GM19395 (cell line): Measurements from ENCODE around the gene PHC3.
"Not testable (repeated sequence)": the region's sequence is repeated elsewhere in the genome, so short reads cannot be mapped to it uniquely, and the experiment has no call there.

Experiments
- ATAC-seq: cut with Tn5 transposase; IDR thresholded peaks from one replicate; pipeline ENCODE4 v1.9.1; 2021; ENCODE audit warnings: mild to moderate bottlenecking, moderate library complexity; ENCODE audit not compliant: unreplicated experiment

The PHC3 gene, protein sequence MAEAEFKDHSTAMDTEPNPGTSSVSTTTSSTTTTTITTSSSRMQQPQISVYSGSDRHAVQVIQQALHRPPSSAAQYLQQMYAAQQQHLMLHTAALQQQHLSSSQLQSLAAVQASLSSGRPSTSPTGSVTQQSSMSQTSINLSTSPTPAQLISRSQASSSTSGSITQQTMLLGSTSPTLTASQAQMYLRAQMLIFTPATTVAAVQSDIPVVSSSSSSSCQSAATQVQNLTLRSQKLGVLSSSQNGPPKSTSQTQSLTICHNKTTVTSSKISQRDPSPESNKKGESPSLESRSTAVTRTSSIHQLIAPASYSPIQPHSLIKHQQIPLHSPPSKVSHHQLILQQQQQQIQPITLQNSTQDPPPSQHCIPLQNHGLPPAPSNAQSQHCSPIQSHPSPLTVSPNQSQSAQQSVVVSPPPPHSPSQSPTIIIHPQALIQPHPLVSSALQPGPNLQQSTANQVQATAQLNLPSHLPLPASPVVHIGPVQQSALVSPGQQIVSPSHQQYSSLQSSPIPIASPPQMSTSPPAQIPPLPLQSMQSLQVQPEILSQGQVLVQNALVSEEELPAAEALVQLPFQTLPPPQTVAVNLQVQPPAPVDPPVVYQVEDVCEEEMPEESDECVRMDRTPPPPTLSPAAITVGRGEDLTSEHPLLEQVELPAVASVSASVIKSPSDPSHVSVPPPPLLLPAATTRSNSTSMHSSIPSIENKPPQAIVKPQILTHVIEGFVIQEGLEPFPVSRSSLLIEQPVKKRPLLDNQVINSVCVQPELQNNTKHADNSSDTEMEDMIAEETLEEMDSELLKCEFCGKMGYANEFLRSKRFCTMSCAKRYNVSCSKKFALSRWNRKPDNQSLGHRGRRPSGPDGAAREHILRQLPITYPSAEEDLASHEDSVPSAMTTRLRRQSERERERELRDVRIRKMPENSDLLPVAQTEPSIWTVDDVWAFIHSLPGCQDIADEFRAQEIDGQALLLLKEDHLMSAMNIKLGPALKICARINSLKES

DNA sequence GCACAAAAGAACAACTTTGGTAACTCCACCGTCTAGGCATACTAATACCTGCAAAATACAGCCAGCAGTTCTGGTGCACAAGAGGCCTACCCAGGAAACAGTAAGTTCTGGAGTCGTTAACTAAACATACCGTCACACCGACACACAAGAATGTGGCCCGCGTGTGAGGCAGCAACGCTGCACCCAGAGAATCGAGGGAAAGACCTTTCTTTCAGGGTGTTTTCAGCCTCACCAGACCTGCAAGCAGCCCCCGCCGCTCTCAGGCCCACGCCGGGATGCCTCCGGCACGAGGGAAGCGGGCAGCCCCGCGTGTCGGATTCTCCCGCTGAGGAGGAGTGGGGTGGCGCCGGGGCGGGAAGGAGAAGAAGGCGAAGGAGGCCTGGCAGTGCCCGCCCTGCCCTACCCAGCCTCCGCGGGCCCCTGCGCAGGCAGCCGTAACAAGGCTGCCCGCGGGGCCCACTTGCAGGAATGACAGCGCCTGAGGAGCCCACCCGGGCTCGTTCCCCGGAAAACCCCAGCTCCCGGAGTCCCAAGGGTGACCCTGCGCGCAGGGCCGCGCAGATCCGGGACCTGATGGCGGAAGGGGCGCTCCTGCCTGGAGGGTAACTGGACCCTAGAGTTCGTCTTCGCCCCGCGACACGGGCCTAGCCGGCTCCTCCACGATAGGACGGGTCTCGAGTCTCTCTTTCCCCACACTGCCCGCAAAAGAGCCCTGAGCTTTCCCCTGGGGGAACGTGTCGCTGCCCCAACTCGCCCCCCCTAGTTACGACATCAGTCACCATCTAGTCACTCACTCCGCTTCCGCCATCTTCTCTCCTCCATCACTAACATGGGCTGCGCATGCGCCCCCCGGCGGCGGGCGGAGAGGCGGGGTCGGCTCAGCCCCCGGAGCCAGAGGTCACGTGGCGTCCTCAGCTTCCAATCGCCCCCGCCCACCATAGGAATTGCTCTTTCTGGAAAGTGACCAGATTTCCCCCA lies at the start of gene PHC3:
Gene PHC3 (minus strand): TSS at position 826 of the 978 bp plus-strand sequence. CDS start 18 bp downstream, at position 808.
- peak; percentile 71 for ATAC-seq

DNA sequence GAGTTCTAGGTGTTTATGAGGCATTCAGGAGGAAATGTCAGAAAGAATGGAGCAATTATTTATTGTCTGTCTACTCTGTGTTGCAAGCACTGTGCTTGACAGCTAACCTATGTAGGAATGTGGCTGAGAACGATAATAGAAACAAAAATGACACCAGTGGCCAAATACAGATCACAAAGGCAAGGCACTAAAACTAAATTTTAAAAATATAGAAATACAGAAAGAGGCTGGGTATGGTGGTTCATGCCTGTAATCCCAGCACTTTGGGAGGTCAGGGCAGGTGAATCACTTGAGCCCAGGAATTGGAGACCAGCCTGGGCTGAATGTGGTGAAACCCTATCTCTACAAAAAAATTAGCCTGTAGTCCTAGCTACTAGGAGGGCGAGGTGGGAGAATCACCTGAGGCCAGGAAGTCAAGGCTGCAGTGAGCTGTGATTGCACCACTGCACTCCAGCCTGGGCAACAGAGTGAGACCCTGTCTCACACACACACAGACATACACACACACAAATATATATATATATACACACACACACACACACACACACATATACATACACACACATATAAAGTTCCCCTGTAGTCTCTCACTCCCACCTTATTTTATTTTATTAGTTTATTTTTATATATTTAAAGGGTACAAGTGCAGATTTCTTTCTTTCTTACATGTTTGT lies 46.7 kb upstream of the PHC3 start:
- no peak for ATAC-seq

DNA sequence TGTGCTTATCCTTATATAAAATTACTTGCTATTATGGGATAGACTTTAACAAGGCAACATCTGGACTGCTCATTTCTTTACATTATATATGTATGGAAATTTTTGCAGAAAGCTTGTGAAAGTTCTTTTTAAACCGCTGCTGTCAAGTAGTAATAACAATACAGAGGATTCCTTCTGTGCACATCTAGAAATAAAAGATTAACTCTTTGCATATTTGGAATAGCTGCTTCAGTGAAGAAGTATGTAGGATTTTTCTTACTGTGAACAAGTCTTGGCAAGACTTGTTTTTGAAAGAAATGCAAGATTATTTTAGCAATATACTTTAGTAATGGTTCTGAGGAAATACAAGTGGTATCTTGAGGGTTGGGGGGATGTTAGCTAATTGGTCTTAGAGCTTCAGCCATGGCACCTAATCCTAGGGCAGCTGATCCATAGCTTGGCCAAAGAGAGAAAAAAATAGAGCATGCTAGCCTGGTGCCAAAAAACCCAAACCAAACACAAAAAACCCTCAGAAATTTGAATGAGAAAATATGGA lies 45.0 kb upstream of the PHC3 start:
- ATAC-seq, result no peak

DNA sequence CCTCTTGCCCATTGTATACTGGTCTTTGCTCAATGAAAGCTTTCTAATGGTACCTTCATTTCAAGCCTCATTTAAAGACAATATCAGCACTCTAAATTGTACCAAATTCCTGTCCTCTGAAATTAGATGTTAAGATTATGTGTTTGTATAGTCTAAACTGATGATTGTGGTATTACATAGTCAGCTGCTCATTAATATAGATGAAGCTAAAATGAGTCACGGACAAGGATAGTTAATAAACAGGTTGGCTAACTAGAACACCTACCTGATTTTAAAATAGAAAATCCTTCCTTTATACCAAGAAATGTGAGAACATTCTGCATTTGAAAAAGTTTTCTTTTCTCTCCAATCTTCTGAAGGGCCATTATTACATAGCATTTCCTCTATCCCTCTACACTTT lies 43.6 kb upstream of the PHC3 start:
- no peak for ATAC-seq

DNA sequence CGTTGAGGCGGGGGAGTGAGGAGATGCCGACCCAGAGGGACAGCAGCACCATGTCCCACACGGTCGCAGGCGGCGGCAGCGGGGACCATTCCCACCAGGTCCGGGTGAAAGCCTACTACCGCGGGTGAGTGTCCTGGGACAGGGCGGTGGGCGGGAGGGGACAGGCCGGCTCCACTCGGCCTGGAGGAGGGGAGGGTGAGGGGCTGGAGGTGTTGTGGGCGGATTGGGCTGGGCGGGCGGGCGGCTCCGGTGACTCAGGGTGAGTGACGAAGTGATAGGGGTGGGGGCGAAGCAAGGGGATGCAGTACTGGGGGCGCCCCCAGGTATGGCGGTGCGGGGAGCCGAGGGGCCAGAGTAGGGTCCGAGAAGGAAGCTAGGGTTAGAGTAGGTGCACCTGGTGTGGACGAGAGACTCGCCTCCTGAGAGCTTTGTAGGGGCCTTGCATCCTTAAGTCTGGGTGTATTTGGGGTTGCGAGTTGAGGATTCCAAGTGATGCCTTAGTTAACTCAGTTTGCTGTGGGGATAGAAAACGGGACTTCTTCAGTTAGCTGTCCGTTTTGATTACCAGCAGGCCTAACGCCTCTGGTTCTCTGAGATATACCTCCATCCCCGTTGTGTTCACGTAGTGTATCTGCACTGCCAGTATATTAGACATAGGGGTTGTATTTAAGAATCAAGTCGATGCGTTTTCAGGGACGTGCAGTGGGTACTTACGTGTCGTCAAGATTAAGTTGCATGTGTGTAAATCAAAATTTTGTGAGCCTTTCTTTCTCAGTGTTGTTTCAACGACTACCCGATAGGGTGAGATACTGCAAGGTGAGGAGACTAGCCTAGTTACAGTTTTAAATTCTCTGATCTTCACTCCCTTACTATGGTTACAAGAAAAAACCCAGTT lies 41.4 kb upstream of the PHC3 start:
- ATAC-seq, result peak; percentile 25

DNA sequence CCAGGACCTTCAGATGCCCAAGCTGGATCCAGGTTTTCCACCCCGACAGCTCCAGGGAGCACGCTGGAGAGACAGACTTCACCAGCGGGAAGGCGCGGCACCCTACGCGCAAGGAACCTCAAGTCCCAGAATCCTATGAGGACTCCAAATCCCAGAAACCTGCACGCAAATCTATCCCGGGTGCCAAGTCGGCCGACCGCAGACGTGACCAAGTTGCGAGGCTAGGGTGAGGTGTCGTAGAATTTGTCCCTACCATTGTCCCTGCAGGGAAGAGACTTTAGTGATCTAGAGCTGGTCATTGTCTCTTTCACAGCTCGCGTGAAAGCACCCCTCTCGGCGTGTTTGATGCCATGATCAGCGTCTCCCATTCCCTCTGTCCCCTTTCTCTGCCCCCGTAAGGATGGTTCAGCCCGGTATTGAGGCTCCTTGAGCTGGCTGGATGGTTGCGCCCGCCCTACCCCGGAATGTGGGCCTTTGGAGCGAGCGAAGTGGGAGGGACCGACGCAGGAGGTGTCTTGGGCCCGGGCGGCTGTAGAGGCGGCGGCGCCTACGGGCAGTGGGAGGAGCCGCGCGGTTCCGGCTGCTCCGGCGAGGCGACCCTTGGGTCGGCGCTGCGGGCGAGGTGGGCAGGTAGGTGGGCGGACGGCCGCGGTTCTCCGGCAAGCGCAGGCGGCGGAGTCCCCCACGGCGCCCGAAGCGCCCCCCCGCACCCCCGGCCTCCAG lies 40.6 kb upstream of the PHC3 start, which contains the start of gene PRKCI:
Gene PRKCI (plus strand): TSS at position 501 of the 723 bp plus-strand sequence. CDS start 246 bp downstream, outside the sequence.
- ATAC-seq, result peak; percentile 97

DNA sequence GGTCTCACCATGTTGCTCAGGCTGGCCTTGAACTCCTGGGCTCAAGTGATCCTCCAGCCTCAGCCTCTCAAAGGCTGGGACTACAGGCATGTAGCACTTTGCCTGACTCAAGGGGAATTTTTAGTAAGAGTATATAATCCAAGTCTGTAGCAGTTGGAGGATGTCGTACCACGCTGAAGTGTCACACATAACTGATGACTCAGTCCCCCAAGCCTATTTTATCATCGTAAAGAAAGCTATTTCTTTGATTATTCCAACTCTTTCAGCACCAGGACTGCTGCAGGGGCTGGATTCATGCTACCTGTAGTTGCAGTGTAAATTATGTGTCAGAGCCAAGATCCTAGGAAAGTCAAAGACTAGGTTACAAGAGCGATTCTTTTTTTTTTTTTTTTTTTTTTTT lies 39.3 kb upstream of the PHC3 start:
- no peak for ATAC-seq

DNA sequence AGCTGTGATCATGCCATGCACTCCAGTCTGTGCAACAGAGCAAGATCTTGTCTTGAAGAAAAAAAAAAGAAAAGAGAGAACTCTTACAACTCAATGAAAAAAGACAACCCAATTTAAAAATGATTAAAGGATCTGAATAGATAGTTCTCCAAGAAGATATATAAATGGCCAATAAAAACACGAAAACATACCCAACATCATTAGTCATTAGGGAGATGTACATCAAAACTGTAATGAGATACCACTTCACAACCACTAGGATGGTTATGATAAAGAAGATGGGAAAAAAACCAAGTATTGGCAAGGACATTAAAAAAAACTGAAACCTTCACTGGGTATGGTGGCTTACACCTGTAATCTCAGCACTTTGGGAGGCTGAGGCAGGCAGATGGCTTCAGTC lies 38.3 kb upstream of the PHC3 start:
- ATAC-seq, result no peak

DNA sequence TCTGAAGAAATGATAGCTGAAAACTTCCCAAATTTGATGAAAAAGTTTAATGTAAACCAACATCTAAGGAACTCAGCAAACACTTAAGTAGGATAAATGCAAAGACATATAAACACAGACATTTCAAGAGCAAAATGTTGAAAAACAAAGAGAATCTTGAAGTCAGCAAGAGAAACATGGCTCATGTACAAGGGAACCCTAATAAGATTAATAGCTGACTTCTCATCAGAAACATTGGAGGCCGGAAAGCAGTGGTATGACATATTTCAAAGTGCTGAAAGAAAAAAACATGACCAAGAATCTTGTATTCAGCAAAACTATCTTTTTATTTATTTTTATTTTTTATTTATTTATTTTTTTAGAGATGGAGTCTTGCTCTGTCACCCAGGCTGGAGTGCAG lies 30.1 kb upstream of the PHC3 start:
- no peak for ATAC-seq

DNA sequence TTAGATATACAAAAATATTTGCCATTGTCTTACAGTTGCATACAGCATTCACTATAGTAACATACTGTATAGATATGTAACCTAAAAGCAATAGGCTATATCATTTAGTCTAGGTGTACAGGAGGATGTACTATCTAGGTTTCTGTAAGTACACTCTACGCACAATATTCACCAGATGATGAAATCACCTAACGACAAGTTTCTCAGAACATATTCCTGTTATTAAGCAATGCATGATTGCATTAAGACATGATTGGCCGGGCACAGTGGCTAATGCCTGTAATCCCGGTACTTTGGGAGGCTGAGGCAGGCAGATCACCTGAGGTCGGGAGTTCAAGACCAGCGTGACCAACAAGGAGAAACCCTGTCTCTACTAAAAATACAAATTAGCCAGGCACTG lies 26.2 kb upstream of the PHC3 start:
- ATAC-seq, result no peak

DNA sequence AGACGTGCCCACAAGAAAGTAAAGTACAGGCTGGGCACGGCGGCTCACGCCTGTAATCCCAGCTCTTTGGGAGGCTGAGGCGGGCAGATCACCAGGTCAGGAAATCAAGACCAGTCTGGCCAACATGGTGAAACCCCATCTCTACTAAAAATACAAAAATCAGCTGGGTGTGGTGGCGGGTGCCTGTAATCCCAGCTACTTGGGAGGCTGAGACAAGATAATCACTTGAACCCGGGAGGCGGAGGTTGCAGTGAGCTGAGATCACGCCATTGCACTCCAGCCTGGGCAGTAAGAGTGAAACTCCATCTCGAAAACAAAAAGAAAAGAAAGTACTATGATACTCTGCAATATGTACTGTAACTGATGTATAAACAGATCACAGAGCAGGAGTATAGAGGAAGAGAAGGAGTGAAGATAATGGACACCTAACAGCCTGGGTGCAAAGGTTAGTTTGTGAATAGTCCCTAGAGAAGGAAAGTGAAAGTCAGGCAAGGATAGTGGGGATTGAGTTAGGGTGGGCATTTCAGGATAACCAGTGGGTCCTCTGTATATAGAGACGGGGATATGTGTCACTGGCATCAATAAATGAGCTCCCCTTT lies 24.7 kb upstream of the PHC3 start:
- not testable (repeated sequence) for ATAC-seq

DNA sequence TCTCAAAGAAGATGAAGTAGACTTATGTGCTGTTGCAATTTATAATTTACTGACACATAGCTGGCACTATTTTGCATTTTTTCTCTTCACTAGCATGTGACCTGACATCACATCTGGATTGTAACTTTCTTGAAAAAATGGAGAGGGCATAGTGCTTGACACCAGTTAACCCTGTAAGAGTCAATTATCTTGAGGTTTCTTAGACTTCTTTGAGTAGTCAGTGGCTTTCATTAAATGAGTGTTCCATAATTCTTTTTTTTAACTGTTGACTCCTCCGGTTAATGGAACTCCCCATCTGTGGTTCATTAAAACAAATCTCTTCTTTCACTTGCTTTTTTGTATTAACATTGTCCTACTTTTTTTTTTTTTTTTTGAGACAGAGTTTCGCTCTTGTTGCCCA lies 23.8 kb upstream of the PHC3 start:
- no peak for ATAC-seq

DNA sequence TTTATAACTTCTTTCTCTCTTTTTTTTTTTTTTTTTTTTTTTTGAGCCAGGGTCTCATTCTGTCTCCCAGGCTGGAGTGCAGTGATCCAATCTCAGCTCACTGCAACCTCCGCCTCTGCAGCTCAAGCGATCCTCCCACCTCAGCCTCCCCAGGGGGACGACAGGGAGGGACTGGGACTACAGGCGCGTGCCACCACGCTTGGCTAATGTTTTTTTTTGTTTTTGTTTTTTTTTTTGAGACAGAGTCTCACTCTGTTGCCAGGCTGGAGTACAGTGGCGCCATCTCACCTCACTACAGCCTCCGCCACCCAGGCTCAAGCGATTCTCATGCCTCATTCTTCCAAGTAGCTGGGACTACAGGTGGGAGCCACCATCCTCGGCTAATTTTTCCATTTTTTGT lies 23.0 kb upstream of the PHC3 start:
- no peak for ATAC-seq

DNA sequence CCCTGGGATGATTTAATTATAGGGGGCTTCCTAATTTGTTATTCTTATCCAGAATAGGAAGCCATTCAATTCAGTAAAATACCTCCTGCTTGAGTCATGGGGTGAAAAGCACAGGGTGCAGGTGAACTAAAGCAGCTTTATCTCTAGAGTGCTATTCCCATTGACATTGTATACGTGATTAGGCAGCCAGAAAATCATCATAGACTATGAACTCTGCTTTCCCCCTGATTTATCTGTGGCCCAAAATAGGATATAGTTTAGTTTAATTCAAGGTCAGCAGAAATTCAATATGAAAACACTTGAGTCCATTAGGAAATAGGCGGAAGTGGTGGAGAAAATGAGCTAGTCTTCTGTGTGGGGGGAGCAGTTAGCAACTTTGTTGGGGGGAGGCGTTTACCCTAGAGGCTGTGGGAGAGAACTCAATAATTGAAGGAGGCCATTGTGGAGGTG lies 22.5 kb upstream of the PHC3 start:
- ATAC-seq, result no peak

DNA sequence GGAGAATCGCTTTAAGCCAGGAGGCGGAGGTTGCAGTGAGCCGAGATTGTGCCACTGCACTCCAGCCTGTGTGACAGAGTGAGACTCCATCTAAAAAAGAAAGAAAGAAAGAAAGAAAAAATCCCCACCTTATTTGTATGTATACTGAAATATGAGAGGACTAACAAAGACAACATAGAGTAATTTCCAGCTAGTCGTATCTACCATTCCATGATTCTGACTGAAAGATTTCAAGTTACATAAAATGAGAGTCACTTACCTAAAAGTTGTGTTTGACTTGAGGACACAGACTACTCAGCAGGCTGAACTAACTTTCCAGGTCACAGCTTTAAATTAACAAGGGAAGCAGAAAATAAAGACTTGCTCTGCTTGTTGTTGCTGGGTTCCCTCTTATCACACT lies 21.9 kb upstream of the PHC3 start:
- no peak for ATAC-seq

DNA sequence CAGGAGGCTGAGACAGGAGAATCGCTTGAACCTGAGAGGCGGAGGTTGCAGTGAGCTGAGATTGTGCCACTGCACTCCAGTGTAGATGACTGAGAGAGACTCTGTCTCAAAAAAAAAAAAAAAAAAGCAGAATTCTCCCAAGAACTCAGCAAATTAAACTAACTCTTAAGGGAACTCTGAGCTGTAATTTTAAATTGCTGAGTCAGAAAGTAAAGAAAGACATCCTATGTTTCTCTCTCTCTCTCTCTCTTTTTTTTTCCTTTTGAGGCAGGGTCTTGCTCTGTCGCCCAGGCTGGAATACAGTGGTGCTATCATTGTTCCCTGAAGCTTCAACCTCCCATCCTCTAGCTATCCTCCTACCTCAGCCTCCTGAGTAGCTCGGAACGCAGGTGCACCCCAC lies 20.0 kb upstream of the PHC3 start:
- no peak for ATAC-seq

DNA sequence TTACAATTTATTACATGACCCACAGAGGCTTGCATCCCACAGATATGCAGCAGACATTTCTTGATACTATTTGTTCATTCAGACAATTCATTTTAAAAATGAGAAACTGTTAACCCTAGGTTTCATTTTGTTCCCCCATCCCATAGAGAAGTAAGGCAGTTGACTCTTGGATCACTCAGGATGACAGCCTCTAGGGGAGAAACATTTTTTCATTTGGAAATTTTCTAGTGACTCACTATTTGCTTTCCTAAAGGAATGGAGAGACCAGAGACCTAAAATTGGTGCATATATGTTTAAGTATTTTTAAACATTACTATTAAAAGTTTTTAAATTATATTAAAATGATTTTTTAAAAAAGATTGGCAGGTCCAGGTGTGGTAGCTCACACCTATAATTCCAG lies 19.5 kb upstream of the PHC3 start:
- ATAC-seq, result no peak

DNA sequence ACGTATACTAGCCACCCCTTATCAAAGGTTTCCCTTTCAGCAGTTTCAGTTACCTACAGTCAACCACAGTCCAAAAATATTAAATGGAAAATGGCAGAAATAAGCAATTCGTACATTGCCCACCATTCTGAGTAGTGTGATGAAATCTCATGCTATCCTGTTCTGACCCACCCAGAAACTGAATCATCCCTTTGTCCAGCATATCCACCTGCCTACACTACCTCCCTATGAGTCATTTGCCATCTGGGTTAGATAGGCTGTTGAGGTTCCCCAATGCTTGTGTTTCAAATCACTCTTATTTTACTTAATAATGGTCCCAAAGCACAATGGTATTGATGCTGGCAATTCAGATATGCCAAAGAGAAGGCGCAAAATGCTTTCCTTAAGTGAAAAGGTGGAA lies 15.3 kb upstream of the PHC3 start:
- ATAC-seq, result no peak
